Measurements from ENCODE around the gene CCDC92.

Gene CCDC92

GRCh38 chr12:123982269-123982668, 9.6 kb upstream of the CCDC92 start:
- no peak for DNase-seq (ENCODE audit: low read depth)
- TF ChIP-seq CTCF (IDR thresholded peaks at IDR 0.05; ENCODE audit: insufficient read depth, low read depth, low read length, missing control alignments), result no peak
- no peak overlapping the region for H3K4me3 ChIP-seq (ENCODE audit: low read depth, low read length)

- no peak overlapping the region for H3K4me3 ChIP-seq (ENCODE audit: low read depth, low read length)
- TF ChIP-seq CTCF (IDR thresholded peaks at IDR 0.05; ENCODE audit: insufficient read depth, low read depth, low read length, missing control alignments), result no peak
- no peak for DNase-seq (ENCODE audit: low read depth)
These were observed 6.9 kb upstream of the CCDC92 start for GRCh38 chr12:123979566-123979965.

GRCh38 chr12:123976227-123976826, 3.7 kb upstream of the CCDC92 start:
- no peak for DNase-seq (ENCODE audit: low read depth)
- no peak overlapping the region for H3K4me3 ChIP-seq (ENCODE audit: low read depth, low read length)

GRCh38 chr12:123973552-123974341, 1.1 kb upstream of the CCDC92 start:
- peak; percentile 51 for DNase-seq (ENCODE audit: low read depth)
- no peak for TF ChIP-seq CTCF (IDR thresholded peaks at IDR 0.05; ENCODE audit: insufficient read depth, low read depth, low read length, missing control alignments)

More at GRCh38 chr12:123976227-123976826, 3.7 kb upstream of the CCDC92 start:
- TF ChIP-seq CTCF (IDR thresholded peaks at IDR 0.05; ENCODE audit: insufficient read depth, low read depth, low read length, missing control alignments), result no peak

GRCh38 chr12:123971770-123972456, 718 bp downstream of the CCDC92 start:
- H3K4me3 ChIP-seq (ENCODE audit: low read depth, low read length), result peak overlapping the region; percentile 64
- DNase-seq (ENCODE audit: low read depth), result peak; percentile 40
- no peak for TF ChIP-seq CTCF (IDR thresholded peaks at IDR 0.05; ENCODE audit: insufficient read depth, low read depth, low read length, missing control alignments)

More at GRCh38 chr12:123973552-123974341, 1.1 kb upstream of the CCDC92 start:
- peak overlapping the region; percentile 69 for H3K4me3 ChIP-seq (ENCODE audit: low read depth, low read length)

- peak overlapping the region; percentile 64 for H3K4me3 ChIP-seq (ENCODE audit: low read depth, low read length)
- TF ChIP-seq CTCF (IDR thresholded peaks at IDR 0.05; ENCODE audit: insufficient read depth, low read depth, low read length, missing control alignments), result no peak
- no peak for DNase-seq (ENCODE audit: low read depth)
These were observed 1.2 kb downstream of the CCDC92 start for GRCh38 chr12:123971449-123971769.

Data from GM12865 (cell line).